LNCaP clone FGC (cell line): ENCODE data around the gene MEGF9.
A peak's percentile ranks its signal among the peaks of the same experiment; 100 is the strongest.

Experiments
- DNase-seq: peaks from one replicate; pipeline ENCODE4 v3.0.0-alpha.2; 2011; ENCODE audit warnings: low read depth
- H3K4me3 ChIP-seq: 2 replicates; pipeline ENCODE4 v1.5.1; 2011; ENCODE audit warnings: mild to moderate bottlenecking, low read depth, low read length, control low read depth
- TF ChIP-seq, protein P1 (sequence below): IDR thresholded peaks from 2 replicates; pipeline ENCODE4 v1.5.1; 2012; ENCODE audit warnings: mild to moderate bottlenecking; ENCODE audit not compliant: control insufficient read depth, insufficient read depth; ENCODE audit errors: extremely low read depth

Gene MEGF9

DNA sequence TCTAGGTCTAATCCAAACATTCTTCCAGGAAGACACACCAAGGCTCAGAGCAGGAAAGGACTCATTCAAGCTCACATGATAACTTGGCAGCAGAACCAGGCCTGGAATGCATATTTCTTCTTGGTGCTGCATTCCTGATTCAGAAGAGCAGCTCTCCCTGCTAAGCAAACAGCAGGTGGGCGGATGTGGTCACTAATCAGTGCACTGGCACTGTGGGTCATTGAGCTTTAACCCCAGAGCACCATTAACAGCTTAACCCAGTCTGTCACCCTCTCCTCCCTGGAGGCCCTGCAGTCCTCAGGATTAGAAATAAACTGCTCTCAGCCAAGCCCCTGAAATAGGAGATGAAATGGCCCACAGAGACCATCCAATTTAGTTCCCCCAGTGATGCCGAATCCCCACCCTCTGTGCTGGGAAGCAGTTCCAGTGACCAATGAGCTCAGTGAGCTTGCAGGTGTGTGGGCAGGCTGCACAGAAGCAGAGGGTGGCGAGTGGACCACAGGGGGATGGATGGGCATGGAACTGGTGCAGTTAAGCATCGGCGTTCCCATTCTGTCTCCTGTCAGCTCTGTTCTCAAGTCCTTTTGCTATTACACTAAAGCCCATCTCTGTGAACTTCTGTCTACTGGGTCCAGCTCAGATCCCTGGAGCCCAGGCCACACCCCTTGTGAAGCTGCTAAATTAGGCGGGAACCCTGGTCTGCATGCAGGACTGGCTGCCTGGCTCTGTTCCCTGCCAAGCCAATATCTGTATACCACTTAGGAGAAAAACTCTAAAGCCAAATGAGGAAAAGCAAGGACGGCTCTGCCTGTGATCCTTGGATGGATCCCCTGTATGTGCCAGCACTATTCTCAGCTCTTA, 16.6 kb upstream of the MEGF9 start:
- no peak overlapping the region for H3K4me3 ChIP-seq
- peak; percentile 46 for DNase-seq
- TF ChIP-seq, protein P1, sequence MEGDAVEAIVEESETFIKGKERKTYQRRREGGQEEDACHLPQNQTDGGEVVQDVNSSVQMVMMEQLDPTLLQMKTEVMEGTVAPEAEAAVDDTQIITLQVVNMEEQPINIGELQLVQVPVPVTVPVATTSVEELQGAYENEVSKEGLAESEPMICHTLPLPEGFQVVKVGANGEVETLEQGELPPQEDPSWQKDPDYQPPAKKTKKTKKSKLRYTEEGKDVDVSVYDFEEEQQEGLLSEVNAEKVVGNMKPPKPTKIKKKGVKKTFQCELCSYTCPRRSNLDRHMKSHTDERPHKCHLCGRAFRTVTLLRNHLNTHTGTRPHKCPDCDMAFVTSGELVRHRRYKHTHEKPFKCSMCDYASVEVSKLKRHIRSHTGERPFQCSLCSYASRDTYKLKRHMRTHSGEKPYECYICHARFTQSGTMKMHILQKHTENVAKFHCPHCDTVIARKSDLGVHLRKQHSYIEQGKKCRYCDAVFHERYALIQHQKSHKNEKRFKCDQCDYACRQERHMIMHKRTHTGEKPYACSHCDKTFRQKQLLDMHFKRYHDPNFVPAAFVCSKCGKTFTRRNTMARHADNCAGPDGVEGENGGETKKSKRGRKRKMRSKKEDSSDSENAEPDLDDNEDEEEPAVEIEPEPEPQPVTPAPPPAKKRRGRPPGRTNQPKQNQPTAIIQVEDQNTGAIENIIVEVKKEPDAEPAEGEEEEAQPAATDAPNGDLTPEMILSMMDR = no peak

DNA sequence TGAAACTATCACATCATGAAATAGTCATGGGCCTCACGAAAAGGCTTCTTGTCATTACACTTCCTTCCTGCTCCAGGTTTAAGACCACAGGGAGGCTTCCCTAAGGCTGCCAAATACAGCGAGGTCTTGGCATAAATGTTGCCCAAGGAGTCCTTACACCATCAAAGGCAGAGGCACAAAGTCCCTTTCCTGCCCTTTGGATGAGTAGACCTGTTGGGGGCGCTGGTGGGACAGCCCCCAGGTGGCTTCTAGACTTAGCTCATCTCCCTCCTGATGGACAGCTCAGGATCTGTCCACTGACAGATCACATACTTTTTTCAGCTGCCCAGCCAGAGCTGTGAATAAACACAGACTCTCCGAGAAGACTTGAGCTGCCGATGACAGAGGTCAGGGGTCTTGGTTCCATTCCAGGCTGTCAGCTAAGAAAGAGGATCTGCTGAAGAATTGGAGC, 15.5 kb upstream of the MEGF9 start:
- no peak for DNase-seq
- TF ChIP-seq, protein P1 = no peak
- H3K4me3 ChIP-seq = no peak overlapping the region

- no peak overlapping the region for H3K4me3 ChIP-seq
- TF ChIP-seq, protein P1 = no peak
- no peak for DNase-seq
These were observed 12.2 kb upstream of the MEGF9 start for GRCh38 chr9:120726484-120726883.

DNA sequence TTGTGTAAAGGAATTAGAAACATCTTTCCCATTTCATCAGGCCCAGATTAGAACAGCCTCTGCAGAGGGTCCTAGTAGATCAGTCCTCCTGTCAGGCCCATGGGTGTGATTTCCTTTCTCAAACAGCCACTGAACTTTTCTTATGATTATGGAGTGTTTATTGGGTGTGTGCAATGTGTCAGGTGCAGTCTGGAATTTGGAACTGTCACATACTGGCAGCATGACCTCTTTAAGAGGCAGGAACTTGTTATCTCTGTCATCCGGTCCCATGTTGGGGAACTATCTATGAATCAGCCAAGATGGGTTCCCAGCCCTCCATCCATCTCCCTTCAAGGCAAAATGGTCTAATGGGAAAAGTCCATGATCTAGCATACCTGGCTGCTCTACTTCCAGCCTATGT, 11.6 kb upstream of the MEGF9 start:
- H3K4me3 ChIP-seq = no peak overlapping the region
- TF ChIP-seq, protein P1 = no peak
- DNase-seq = no peak

GRCh38 chr9:120724757-120725400, 10.6 kb upstream of the MEGF9 start:
- H3K4me3 ChIP-seq = no peak overlapping the region
- TF ChIP-seq, protein P1 = no peak
- DNase-seq = no peak

GRCh38 chr9:120723565-120723964, 9.3 kb upstream of the MEGF9 start:
- TF ChIP-seq, protein P1 = no peak
- DNase-seq = no peak
- no peak overlapping the region for H3K4me3 ChIP-seq
